Kidney glomerular epithelial cell (primary cell): ENCODE measurements around the gene IL31RA.
A peak's percentile ranks its signal among the peaks of the same experiment; 100 is the strongest.

ENCODE experiments used
- DNase-seq: peaks from one replicate; lab custom pipeline; 2025; lab: John Stamatoyannopoulos, UW

Gene IL31RA

DNA sequence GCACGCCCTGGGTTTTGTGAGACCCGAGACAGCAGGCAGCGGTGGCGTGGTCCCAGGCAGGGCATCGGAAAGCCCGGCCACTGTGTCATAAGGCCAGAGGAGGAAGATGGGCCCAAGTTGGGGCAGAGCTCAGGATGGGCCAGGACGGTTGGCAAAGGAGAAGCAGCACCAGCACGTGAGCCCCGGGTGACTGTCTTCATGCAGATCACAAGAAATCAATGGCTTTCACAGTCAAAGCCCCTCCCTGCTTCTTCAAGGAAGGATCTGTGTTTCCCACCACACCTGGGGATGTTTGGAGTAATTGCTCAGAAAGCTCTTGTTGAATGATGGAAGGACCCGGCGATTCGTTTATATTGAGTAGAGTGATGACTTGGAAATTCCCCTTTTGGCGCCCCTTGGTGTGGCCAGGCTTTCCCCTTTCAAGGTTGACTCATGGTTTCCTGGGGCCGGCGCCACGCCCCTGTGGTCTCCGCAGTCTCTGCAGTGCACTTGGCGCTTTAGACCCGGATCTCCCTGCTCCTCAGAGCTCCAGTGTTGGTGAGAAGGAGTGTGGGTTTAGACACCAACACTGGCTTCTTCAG is 52.1 kb downstream of the IL31RA start:
- DNase-seq, result no peak

DNA sequence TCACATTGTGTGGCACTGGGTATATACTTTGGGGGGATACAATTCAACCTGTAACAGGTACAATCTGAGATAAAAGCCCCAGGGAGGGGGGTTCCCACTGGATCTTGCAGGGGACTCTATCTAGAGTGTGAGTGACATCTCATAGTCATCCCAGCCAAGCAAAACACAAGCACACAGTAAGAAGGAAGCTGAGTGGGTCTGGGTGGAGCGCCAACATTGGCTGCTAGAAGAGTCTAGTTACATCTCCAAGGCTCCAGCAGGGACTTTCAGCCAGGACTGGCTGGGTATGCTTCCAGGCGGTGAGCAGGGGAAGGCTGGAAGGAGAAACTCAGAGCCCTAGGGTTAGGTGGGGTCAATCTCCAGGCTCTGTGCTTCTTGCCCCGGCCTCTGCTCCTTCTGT is 53.0 kb downstream of the IL31RA start:
- DNase-seq, result no peak

DNA sequence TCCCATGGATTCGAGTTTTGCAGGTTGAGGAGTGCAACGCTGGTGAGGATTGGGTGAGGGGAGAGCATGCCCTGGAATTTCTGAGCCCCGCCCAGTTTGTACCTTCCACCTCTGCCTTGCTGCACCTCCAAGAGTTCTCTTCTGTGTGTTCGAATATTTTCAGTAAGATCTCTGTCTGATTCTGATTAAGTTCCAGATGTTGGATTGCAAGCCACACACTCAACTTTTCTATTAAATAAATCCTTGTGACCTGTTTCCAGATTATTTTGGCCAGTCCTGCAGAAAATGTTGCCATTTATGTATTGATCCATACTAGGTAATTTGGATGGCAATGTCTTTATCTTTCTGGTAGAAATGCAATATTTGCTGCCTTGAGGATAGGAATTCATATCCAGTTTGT is 54.1 kb downstream of the IL31RA start:
- no peak for DNase-seq

DNA sequence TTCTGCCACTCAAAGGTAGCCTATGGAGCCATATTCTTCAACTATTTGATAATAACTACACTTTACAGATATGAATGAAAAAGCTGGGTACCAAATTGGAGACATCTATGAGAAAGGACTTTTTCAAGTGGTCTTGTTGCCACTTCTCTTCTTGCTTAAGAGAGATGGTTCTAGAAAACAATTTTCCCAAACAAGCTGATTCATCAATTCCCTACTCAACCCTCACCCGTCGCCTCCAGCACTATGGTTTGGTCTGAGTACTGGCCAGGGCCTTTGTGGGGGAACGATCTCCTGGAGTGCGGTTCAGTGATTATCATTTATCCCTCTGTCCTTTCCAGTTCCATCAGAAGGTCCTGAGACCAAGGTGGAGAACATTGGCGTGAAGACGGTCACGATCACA is 56.8 kb downstream of the IL31RA start:
- DNase-seq, result no peak

DNA sequence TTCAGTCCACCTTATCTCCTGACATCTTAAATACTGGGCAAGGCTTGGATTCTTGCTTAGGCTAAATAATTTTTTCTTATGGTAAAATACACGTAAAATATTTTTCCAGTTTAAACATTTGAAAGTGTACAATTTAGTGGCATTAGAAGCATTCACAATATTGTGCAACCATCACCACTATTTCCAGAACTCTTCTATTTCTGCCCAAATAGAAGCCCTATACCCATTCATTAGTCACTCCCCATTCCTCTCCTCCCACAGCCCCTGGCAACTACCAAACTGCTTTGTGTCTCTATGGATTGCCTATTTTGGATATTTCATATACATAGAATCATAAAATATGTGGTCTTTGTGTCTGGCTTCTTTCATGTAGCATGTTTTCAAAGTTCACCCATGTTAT is 57.6 kb downstream of the IL31RA start:
- DNase-seq, result no peak

DNA sequence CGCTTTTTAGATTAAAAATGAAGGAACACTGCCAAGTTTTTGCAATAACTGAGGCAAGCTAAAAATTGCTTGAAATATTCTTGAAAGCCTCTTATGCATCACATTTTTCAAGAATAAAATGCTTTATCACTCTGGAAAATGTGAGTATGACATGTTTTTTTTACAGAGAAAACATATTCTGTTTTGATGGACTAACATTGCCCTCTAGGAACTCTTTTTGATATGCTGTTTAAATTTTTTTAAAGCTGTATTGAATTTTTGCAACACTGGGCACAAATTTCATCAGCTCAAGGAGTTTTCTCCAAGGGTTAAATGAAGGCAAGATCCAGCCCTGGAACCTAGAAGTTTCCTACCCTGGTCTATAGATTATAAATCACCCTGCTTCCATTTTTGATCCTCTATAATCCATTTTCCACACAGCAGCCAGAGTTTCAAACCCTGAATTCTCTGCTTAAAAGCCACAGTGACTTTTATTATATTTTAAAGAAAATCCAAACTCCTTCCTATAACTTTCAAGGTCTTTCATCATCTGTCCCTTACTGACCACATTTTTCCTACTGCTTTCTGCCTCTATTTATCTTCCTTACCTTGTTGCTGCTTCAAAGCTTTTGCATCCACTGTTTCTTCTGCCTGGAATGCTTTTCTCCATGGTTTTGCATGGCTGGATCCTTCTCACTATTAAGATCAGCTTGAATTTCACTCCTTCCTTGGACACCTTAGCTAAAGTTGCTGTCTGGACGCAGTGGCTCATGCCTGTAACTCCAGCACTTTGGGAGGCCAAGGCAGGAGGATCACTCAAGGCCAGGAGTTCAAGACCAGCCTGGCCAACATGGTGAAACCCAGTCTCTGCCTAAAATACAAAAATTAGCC is 60.9 kb downstream of the IL31RA start:
- DNase-seq, result no peak

DNA sequence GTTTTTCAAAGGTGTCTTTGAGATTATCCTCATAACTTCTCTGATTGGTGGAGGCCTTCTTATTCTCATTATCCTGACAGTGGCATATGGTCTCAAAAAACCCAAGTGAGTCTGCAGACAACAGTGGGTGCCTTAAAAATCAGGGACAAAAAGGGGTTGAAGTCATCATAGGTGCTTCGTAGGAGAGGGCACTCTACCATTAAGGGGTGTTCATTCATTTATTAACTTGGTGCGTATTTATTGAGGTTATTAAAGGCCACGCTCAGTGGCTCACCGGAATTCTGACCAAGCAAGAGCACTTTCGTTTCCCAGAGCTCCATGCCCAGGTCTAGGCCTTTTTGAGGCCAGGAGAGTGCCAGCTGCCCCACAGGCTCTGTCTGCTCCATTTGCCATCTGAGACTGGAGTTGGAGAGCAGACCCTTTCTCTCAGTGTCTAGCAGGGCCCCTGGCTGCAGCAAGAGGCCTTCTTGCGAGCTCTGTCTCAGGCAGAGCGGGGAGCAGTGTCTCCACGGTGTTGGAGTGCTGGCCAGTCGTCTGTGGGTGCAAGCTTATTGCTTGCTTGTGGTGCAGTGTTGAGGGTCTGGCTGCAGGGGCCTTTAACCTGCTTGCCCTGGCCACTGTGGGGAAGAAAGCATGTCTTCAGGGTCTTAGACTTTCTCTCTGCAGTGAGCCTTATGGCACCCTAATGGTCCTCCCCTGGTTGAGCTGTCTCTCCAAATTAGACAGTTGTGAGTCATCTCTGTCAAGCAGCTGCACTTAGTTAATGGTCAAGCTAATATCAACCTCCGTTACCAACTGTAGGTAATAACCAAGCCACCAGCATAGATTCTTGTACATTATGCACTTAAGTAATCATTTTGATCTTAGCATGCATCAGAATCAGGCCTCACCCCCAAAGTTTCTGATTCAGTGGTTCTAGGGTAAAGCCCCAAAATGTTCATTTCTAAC is 62.6 kb downstream of the IL31RA start:
- DNase-seq, result peak; percentile 64

DNA sequence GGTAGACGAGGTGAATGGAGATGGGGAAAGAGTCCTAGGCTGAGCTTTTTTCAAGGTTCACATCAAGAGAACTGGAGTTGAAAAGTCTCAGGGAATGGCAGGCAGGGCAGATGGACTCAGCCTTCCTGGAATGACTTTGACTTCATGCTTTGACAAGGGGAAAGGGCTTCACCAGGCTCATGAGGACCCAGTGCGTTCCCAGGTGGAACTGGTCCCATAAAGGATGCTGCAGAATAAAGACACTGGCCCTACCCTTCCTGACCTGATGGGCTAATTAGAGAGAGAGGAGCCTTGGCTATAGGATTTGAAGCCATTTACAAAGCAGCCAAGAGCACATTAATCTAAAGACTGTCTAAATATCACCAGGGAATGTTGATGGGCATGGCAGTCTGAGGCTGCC is 63.8 kb downstream of the IL31RA start:
- DNase-seq, result no peak

DNA sequence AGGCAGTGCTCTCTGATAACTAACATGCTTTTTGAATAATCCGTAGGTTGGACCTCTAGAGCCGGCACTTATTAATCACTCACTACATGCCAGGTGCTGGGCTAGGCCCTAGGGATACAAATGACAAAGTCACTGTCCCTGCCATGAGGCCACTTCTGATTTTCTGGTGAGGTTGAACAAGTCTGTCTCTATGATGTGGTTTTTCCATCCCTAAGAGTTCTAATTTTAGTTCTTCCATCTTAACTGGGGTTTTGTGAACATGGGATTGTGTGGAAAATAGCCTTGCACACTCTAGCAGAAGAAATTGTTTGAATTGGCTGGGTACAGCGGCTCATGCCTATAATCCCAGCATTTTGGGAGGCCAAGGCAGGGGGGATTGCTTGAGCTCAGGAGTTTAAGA is 64.6 kb downstream of the IL31RA start:
- no peak for DNase-seq

DNA sequence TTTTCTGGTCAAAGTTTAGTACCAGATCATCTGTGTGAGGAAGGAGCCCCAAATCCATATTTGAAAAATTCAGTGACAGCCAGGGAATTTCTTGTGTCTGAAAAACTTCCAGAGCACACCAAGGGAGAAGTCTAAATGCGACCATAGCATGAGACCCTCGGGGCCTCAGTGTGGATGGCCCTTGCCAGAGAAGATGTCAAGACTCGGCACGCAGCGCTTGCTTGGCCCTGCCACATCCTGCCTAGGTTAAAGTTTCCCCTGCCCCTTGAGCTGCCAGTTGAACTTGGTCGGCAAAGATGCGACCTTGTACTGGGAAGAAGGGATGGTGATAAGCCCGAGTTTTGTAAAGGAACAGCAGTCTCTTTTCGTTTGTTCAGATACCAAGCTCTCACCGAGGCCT is 65.8 kb downstream of the IL31RA start:
- no peak for DNase-seq

DNA sequence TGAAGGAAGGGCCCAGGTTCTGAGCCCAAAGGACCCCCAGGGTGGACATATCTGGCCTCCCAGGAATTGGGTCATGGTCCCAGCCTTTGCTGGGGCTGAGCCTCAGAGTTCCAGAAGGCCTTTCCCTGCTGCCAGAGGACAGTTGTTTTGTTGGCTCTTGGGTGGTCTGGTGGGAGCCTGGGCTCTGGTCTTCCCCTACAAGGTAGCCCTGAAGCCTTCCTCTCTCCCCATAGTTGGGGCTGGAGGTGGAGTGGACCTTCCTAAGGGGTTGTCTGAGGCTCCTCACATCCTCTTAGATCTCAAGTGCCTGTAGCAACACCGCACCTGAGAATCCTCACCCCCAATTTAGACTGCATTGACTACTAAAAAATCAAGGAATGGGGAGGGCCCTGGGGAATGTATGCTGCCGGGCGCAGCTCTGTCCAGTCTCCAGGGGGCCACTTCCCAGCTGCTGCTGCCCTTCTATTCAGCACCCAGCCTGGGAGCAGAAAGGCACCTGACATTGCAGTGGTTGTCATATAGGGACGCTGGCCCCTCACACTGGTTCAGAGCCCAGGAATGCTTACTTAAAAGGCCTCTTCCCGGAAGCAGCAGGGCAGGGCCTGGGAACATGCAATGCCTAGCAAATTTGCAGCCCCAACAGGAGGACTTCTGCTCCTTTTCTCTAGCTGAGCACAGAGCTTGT is 66.4 kb downstream of the IL31RA start:
- DNase-seq, result no peak

DNA sequence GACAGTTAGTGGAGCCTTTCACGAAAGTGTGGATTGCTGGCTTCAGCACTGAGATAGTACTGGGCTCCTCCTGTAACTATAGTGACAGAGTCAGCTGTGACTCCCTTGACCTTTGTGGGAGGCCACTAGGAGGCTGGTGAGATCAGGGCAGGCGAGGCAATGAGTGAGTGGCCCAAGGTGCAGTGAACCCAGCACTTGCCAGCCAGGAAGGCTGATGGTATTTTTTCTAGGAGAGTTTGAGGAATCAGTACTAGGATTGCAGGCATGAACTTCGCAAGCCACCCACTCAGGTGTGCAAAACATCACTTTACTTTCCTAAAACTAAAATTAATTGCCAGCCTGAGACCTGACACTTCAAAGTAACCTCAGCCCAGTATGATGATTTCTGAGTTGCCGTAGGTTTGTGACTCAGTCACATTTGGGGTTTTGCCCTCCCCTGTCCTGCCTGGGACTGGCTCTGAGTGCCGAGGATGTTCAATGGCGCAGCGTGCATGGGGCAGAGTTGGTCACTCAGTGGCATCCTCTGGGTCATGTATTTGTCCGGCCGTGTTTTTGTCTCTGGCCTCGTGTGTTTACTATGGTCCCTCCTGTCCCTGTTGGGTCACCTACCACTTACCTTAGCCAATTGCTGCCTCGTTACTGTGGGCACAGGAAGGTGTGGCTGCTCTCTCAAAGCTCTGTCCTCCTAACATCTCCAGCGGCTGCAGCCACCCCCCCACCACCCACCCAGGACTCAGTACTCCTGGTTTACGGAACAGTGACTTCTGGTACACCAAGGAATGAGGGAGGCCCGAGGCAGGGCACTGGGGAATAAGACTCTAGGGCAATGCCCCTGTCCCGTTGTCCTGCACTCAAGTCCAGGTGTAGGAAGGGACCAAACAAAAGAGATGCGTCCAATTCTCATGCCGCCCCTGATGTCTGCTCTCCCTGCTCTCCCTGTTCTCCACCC is 67.2 kb downstream of the IL31RA start:
- DNase-seq, result peak; percentile 42

DNA sequence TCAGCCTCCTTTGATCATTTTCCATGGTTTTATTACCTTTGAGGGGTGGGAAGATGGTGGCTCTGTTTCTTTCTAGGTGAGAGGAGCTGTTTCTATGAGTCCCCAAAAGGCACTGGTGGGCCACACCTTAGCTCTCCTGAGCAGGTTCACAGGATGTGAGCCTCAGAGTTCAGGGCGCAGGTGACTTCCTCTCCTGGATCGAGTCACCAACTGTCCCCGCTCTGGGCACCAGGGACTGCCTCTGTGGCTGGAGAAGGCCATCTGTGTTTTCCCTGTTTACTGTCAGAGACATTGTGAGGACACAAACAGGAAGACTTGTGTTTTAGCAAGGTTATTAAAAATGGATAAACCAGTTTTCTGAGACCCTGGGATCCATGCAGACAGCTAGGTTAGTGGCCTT is 68.5 kb downstream of the IL31RA start:
- DNase-seq, result no peak

DNA sequence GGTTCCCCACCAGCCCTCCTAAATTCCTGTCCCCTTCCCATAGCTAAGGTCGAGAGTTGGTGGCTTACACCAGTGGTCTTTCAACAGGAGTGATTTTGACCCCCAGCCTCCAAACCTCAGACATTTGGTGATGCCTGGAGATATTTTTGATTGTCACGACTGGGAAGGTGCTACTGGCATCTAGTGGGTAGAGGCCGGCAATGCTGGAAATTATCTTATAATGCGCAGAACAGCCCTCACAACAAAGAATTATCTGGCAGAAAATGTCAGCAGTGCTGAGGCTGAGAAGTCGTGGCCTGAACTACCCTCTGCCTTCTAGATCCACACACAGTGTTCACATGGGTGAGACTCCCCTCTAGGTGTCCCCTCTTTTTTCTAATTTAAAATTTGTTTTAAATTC is 69.6 kb downstream of the IL31RA start:
- peak; percentile 3 for DNase-seq

DNA sequence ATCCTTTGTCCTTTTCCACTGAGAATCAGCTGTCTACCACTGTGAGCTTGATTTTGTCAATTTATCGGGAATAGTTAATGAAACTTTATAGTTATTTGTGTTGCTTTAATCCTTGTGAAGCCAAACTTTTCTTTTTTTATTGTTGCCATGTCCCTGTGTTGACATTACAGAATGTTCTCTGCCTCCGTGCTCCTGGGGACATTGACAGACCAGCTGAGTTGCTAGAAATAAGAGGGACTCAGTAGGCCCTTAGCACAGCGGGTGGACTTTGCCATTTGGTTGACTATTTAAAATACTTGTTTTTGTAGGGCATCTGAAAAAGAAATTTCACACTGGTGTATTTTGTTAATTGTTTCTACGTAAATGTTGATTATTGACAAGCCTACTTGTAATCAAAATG is 70.5 kb downstream of the IL31RA start:
- DNase-seq, result no peak

DNA sequence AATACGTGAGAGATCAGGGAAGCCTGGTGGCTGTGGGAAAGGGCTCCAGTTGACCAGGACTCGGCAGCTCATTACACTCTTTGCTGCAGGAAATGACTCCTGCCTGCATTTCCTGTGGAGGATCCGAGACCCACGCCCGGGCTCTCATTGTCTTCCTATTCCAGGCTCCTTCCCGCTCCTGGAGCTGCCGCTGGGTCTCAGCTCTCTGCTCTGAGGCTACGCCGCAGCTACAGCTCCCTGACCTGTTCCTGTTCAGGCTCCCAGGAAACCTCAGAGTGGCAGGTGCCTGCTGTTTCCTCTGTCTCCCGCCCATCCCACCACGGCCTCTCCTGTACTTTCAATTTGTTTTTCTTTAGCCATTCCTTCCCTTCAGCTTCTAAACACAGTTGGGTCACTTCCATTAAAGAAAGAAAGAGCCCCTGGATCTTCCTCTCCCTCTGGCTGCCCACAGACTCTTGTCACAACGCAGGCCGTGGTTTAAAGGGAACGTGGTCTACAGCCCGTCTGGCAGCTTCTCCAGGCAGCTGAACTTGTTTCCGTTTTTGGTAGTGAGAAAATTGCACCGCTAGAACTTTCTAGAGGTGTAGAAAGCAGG is 72.1 kb downstream of the IL31RA start:
- DNase-seq, result no peak

DNA sequence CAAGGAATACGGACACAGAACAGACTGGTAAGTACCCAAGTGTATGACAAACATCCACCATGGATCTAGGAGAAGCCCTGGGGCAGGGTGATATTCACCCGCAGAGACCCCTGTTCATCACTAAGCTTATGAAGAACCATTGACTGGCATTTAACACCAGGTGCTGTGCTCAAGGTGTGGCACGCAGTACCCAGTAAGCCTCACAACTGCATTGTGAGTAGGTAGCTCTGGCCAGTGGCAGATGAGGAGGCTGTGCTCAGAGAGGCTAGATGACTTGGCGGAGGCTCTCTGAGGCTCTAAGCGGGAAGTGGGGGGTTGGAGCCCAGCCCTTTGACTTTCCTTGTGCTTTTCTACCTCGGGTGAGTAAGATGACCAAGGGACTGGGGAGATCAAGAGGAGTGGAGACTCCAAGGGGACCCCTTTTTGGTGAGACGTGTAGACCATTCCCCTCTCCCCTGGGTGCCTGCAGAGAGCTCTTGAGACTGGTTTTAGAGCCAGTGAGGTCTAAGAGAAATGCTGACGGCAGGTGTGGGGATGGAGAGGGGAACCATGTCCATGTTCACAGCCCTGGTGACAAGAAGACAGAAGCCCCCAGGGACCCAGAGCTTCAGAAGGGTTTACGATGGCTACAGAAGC is 72.8 kb downstream of the IL31RA start:
- DNase-seq, result no peak

DNA sequence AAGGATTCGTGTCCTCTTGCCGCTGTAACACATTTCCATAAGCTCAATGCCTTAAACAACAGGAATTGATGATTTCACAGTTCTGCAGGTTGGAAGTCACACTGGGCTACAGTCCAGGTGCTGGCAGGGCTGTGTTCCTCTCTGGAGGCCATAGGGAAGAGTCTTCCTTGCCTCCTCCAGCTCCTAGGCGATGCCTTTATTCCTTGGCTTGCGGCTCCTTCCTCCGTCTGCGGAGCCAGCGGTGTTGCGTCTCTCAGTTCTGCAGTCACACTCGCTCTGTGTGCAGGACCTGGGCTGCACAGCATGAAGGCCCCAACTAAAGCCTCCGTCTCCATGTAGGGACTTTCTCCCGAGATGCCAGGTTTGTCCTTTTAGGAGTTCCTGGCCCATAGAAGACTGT is 73.6 kb downstream of the IL31RA start:
- no peak for DNase-seq

DNA sequence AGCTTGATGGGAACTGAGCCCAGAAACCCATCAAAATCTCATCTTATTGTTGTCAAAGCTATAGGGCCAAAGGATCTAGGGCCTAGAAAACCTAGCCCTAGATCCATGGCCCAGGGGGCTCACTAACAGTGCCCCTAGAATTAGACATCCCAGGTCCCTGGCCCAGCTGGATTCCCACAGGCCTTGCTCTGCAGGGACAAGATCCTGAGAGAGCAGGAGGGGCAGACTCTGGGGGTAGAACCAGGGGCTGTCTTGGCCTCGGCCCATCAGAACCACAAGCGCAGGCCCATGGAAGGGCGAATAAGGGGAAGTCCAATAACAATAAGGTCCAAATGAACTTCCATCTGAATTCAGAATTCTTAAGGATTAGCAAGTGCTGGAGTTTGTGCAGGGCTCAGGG is 74.0 kb downstream of the IL31RA start:
- DNase-seq, result no peak

DNA sequence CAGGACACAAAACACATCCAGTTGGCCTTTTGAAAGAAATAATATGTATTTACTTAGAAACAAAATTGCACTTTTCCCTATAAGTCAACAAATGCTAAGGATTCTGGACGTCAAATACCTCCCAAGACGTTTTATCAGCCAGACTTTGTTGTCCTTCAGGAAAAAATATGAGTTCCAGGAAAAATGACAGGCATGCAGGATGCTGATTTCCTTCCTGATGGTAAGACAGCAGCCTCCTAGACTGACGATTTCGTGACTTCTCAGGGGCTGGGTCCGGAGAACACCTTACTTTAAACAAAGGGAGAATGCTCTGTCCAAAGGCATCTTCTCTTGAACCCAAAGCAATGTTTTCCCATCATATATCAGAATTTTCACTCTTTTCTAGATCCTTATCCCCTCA is 74.6 kb downstream of the IL31RA start:
- no peak for DNase-seq
